GM19463 (cell line): ENCODE measurements around the gene SRRM1.
"Not testable (repeated sequence)": the region's sequence is repeated elsewhere in the genome, so short reads cannot be mapped to it uniquely, and the experiment has no call there.

ENCODE experiments used
- ATAC-seq: cut with Tn5 transposase; IDR thresholded peaks from one replicate; pipeline ENCODE4 v1.9.1; 2021; ENCODE audit warnings: mild to moderate bottlenecking, moderate library complexity; ENCODE audit not compliant: unreplicated experiment

SRRM1 gene

DNA sequence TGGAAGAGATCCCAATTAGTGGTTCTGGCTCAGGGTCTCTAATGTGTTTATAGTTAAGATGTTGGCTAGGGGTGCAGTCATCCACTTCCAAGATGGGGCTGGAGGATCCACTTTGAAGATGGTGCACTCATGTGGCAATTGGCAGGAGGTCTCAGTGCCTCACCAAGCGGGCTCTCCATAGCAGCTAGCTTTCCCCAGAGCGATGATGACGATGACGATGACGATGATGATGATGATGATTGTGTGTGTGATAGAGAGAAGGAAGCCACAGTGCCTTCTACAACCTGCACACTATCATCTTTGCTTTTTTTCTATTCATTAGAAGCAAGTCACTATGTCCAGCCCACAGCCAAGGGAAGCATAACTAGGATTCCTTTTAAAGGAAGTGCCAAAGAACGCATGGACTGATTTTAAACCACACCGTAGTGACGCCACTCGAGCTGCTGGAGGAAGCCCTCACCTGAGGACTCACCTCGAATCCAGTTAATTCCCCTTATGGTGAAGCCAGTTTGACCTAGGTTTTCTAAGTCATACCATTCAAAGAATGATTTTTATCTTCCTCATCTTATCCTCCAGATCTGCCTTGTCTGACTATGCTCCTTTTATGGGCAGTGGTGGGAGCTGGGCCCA lies 49.4 kb downstream of the SRRM1 start:
- no peak for ATAC-seq

DNA sequence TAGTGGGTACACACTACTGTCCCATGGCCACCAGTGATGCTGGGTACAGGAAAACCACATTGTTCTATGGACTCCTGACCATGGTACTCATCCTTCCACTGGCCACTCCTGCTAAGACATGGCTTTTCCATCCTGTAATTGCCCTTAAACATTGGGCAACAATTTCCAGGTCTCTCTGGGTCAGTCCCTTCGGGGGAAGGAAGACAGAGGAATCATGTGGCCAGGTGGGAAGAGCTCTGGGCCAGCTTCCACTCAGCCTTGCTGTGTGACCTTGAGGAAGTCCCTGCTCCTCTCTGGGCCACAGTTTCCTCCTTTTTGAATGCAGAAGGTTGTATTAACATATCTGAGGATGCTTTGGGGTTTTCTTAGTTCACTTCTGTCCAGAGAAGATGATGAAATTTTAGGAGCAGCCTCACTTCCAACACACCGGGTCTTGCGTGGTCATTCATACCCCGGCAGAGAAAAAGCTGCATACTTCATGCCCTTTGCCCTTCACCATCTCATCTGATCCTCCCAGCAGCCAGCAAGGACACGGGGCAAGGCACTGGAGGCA lies 50.8 kb downstream of the SRRM1 start:
- no peak for ATAC-seq

DNA sequence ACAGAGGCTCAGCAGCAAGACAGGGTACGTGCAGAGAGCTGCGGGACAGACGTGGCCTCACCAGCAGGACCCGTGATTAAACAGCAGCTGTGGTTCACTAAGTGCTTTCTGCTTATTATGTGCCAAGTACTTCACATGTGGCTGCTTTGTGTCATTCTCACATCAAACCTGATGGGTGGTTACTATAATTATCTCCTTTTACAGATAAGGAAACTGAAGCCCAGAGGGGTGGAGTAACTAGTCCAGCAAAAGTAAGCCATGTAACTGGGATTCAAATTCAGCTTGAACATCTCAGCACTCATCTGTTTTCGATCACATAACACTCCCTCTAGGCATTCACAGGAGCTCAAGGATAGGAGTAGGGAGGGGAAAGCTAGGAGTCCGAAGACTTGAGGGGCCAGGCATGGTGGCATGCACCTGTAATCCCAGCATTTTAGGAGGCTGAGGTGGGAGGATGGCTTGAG lies 51.3 kb downstream of the SRRM1 start:
- ATAC-seq = no peak

DNA sequence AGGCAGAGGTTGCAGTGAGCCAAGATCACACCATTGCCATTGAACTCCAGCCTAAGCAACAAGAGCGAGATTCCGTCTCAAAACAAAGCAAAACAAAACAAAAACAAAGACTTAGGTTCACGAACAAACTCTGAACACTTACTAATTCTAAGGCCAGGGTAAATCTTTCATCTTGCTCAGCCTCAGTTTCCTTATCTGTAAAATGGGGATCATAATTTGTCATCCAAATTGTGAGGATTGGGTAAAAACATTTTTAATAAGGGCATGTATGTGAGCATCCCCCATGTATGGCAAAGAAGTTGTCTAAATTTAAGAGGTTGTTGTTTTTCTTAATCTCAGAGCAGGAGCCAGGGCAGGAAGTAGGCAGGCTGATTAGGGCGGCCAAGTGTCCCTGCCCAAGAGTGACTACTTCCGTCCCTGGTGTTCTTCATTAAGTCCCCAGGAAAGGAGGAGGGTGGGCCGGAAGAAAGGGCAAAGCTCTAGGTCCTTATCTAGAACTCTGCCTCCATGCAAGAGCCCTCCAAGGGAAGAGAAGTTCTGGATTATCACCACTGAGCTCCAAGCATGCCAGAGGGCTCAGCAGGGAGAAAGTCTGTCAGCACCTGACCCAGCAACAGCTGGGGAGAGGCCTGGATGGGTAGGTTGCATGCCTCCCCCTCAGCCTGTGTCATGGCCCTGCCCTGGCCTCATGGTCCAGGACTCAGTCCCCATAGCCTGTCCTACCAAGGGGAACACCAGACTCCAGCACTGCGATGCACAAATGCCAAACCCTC lies 52.3 kb downstream of the SRRM1 start:
- no peak for ATAC-seq

DNA sequence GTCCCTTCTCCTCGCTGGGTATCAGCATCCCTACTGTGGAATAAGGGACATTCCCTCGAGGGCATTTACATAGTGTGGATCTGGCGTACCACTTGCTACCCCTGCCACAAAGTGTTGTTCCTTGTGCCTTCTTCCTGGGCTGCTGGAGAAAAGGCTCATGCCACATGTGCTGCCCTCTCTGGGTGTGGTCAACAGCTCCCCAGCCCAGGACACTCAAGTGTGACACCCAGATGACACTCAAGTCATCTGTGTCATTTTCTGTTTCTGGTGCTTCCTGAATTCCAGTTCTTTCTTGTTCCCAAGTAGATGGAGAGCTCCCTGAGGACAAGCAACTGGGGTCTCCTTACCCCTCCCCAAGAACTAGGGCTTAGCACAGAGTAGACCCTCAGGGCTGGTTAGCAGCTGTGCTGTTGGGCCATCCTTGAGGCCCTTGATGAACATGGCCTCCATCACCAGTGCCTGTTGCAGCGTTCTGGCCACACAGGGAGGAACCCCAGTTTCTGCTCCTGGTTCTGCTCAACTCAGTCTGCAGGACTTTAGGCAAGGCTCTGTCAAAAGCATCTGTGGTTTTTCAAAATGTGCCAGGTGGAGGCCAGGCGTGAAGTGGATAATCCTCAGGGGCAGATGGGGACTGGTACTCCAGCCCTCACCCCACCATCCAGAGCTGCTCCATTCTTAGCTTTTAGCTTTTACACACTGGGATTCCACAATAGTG lies 53.1 kb downstream of the SRRM1 start:
- no peak for ATAC-seq

DNA sequence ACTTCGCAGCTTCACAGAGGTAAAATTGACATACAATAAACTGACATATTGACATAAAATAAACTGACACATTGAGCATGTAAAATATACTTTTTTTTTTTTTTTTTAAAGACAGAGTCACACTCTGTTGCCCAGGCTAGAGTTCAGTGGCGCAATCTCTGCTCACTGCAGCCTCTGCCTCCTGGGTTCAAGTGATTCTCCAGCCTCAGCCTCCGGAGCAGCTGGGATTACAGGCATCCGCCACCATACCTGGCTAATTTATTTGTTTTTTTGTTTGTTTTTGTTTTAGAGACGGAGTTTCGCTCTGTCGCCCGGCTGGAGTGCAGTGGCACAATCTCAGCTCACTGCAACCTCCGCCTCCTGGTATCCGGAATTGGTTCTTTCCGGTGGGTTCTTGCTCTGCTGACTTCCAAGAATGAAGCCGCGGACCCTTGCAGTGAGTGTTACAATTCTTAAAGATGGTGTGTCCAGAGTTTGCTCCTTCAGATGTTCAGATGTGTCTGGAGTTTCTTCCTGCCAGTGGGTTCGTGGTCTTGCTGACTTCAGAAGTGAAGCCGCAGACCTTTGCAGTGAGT lies 53.7 kb downstream of the SRRM1 start:
- no peak for ATAC-seq

DNA sequence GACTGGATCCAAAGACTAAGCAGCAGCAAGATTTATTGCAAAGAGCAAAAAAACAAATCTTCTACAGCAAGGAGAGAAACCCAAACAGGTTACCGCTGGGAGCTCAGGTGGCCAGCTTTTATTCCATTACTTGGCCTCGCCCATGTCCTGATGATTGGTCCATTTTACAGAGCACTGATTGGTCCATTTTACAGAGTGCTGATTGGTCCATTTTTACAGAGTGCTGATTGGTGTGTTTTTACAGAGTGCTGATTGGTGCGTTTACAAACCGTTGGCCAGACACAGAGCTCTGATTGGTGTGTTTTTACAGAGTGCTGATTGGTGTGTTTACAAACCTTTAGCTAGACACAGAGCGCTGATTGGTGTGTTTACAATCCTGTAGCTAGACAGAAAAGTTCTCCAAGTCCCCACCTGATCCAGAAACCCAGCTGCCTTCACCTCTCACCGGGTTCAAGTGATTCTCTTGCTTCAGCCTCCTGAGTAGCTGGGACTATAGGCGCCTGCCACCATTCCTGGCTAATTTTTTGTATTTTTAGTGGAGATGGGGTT lies 54.4 kb downstream of the SRRM1 start:
- not testable (repeated sequence) for ATAC-seq

DNA sequence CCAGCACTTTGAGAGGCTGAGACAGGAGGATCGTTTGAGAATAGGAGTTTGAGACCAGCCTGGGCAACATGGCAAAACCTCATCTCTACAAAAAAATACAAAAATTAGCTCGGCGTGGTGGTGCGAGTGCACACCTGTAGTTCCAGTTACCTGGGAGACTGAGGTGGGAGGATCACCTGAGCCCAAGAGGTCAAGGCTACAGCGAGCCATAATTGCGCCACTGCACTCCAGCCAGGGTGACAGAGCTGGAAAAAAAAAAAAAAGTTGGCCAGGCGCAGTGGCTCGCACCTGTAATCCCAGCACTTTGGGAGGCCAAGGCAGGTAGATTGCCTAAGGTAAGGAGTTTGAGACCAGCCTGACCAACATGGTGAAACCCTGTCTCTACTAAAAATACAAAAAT lies 55.2 kb downstream of the SRRM1 start:
- not testable (repeated sequence) for ATAC-seq

DNA sequence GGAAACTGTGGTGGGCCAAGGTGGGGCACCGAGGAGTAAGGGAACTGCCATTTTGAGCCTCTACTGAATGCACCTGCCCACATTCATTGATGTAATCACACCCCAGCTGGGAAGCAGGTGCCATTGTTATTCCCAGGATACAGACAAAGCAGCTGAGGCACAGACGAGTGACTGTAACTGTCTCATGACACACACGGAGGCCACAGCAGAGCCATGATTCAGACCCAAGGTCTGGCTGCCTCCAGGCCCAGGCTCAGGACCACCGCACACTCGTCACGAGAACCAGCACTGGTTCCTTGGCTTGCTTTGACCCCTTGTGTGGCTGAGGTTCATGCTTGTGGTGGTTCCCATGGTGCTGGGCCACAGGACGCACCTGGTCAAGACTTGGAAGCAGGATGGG lies 56.5 kb downstream of the SRRM1 start:
- ATAC-seq = no peak

DNA sequence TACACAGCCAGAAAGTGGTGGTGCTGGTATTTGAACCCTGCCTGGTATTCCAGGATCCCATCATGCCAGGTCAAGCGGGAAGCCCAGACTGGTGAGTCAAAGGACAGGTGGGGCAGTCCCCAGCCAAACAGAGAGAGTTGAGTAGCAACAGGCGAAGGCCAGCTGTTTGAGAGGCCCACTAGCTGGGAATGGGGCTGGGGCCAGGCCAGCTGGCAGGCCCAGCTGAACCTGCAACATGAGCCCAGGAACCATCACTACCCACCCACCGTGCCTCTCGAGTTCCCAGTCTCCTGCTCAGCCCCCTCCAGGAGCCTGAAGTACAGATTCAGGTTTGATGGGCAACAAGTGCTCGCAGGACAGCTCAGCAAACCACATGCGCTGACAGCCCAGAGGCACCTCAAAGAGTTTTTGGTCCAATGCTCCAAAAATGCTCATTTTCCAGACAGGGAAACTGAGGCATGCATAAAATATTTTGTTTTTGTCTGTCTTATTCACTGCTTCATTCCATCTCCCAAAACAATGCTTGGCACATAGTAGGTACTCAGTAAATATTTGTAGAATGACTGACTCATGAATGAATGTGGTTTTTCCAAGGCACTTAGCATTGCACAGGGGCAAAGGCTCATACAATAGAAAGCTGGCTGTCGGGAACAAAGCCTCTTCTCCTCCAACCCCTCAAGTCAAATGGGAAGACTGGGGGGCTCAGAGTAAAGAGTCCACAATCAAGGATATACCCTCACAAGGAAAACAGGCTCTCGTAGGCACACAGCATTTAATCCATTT lies 59.6 kb downstream of the SRRM1 start:
- ATAC-seq = no peak

DNA sequence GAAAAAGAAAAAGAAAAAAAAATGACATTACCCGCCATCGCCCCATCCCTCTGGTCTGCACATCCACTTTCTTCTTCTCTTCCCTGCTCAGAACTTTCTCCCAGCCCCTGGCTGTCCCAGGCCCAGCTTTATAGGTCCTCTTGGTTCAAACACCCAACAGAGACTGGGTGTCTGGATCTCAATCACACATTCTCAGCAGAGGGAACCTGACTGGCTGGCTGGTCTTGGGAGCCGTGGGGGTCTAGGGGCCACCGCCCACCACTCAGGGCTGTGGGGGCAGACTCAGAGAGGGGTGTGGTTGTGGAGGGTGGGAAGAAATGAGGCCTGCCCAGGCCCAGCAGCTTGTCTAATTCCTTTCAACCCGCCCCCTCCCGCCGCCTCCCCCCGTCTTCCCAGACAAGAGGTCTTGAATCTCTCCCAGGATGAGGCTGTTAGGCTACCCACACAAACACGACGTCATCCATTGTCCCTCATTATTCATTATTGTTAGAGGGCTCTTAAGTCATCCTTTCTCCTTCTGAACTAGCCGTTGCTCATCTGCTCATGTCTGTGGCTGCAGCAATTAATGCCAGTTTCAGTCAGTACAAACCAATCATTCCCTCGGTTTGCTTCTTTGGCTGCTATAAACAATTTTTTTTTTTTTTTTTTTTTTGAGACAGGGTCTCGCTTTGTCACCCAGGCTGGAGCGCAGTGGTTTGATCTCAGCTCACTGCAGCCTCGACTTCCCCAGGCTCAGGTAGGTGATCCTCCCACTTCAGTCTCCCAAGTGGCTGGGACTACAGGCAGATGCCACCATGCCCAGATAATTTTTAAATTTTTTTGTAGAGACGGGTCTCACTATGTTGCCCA lies 61.5 kb downstream of the SRRM1 start:
- ATAC-seq = no peak

DNA sequence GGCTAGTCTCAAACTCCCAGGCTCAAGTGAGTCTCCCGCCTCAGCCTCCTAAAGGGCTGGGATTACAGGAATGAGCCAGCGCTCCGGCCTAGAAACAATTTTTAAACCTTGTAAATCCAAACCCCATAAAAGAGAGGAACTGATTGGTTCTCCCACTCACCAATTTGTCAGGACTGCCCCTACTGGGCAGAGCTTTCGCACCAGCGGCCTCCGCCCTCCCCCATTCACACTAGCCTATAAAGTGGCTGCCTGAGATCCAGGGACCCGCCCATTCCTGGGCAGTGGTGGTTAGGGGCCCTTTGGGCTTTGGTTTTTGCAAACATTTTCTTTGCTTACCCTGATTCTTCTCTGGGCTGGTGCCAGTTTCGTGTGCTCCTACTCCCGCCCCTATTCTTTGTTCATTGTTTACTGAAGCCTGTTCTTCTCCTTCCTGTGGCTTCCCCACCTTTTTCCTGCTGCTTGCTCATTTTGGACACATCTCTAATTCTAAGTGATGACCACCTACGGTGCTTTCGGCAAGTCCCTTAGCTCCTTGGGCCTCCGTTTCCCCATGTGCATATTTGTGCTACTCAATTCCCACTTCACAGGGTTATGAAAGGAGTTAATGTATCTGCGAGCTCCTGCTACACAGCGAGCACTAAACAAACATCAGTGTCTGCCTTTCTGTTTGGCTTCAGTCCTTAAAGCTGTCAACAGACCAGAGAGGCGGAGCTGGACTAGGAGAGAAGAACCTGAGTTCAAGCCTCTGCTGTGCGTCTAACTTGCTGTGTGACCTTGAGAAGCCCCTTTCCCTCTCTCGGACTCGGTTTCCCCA lies 62.4 kb downstream of the SRRM1 start:
- ATAC-seq = peak; percentile 74

DNA sequence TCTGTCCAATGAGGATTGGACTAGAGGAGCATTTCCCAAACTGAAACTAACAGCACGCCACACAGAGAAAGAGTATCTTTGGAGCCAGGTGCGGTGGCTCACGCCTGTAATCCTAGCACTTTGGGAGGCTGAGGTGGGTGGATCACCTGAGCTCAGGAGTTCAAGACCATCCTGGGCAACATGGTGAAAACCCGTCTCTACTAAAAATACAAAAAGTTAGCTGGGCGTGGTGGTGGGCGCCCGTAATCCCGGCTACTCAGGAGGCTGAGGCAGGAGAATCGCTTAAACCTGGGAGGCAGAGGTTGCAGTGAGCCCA lies 62.9 kb downstream of the SRRM1 start:
- not testable (repeated sequence) for ATAC-seq

DNA sequence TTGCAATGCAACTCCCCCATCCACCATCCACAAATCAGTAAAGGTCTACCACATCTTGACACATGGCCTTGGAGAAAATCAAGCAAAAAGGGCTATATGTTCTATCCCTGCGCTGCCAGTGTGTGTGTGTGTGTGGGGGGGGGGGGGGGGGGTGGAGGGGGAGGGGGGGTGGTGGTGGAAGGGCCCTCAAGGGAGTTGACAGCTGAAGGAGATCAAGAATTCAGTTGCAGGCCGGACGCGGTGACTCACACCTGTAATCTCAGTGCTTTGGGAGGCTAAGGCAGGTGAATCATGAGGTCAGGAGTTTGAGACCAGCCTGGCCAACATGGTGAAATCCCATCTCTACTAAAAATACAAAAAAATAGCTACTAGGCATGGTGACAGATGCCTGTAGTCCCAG lies 64.6 kb downstream of the SRRM1 start:
- ATAC-seq = no peak

DNA sequence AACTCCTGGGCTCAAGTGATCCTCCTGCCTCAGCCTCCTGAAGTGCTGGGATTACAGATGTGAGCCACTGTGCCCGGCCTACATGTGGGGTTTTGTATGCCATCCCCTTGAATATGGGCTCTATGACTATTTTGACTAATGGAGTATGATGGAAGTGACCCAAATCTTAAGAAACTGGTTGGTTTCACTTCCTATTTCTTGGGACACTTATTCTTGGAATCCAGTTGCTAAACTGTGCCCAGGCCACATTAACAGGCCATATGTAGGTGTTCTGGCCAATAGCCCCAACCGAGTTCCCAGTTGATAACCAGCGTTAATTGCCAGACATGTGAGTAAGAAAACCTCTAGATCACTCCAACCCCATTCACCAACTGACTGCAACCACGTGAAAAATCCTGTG lies 65.8 kb downstream of the SRRM1 start:
- no peak for ATAC-seq

DNA sequence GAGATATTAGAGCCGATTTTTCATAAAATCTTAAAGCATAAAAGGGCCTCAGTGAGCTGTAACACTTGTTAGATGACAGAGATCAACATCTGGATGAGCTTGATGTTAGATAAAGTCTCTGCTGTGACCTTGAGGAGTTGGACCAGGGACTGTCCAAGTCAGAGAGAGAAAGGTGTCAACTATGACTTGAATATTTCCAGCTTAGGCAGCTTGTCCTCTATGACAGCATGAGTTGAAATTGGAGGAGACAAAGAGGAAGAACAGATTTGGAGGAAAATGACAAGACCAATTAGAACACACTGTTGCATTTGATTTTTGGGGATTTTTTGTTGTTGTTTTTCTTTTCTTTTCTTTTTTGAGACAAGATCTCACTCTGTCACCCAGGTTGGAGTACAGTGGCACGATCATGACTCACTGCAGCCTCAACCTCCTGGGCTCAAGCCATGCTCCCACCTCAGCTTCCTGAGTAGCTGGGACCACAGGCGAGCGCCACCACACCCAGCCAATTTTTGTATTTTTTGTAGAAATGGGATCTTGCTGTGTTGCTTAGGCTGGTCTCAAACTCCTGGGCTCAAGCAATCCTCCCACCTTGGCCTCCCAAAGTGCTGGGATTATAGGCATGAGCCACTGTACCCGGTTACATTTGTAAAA lies 66.8 kb downstream of the SRRM1 start:
- no peak for ATAC-seq

DNA sequence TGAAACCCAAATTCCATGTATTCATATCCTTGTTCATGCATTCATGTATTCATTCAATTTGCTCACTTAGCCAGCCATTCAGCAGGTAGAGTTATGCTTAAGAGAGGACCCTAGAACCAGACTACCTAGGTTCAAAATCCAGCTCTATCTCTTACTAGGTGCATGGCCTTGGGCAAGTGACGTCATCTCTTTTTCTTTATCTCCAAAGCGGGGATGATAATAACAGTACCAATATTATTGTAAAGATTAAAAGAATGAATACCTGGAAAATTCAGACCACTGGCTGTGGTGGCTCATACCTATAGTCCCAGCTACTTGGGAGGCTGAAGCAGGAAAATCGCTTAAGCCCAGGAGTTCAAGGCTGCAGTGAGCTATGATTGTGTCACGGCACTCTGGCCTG lies 68.2 kb downstream of the SRRM1 start:
- no peak for ATAC-seq

DNA sequence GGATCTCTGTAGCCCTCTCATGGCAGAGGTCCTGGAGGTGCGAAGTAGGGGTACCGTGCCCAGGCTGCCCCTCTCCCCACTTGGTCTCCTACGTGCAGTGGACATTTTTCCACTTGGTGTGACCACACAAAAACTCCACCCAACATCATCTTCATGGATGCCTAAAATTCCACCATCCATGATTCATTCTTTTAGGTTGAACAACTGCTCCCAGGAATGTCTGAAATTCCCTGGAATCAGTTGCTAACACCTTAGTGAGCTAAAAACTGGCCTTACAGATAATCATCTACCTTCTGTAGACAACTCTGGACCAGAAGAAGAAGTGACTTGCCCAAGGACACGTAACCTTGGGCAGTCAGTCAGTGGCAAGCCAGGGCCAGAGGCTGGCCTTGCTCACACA lies 70.1 kb downstream of the SRRM1 start:
- ATAC-seq = no peak
